GM23248 (cell line): ENCODE results near the gene TUBA1C.
"Not testable (repeated sequence)": the region's sequence is repeated elsewhere in the genome, so short reads cannot be mapped to it uniquely, and the experiment has no call there.

Experiments used
- EZH2 ChIP-seq: fragments of 200-600 bp; sonication (generic); IDR thresholded peaks from 2 replicates; pipeline ENCODE4 v1.6.1; 2018; ENCODE audit warnings: antibody characterized with exemption, mild to moderate bottlenecking; ENCODE audit not compliant: insufficient read depth, poor library complexity, severe bottlenecking
- EZH2phosphoT487 ChIP-seq: fragments of 200-600 bp; sonication (generic); IDR thresholded peaks from 2 replicates; pipeline ENCODE4 v1.6.1; 2018; ENCODE audit warnings: antibody characterized with exemption, moderate library complexity, mild to moderate bottlenecking, low read depth; ENCODE audit not compliant: insufficient read depth

- not testable (repeated sequence) for TF ChIP-seq EZH2, EZH2phosphoT487
Observed at GRCh38 chr12:49320411-49321103, 55.7 kb downstream of the TUBA1C start.
